Colonic mucosa (tissue), 4 donors: ENCODE measurements around the gene FAM72A. TPM values are rescaled to one million over a fixed set of nuclear protein-coding genes. Genes with fewer than 3 reads are reported as not detected.
"Not testable (repeated sequence)": the region's sequence is repeated elsewhere in the genome, so short reads cannot be mapped to it uniquely, and the experiment has no call there.

Source experiments
- DNase-seq: peaks from one replicate; pipeline ENCODE4 v3.0.0-alpha.2; 2020
- H3K27ac ChIP-seq: fragments of 200-600 bp; one replicate; pipeline ENCODE4 v1.8.0; 2021
- H3K27me3 ChIP-seq: fragments of 200-600 bp; one replicate; pipeline ENCODE4 v1.8.0; 2021
- H3K36me3 ChIP-seq: fragments of 200-600 bp; one replicate; pipeline ENCODE4 v1.8.0; 2021
- H3K4me1 ChIP-seq: fragments of 200-600 bp; one replicate; pipeline ENCODE4 v1.8.0; 2021; ENCODE audit warnings: mild to moderate bottlenecking
- H3K4me3 ChIP-seq: fragments of 200-600 bp; one replicate; pipeline ENCODE4 v1.8.0; 2021
- H3K9ac ChIP-seq, 2 donors: one replicate each; pipeline ENCODE4 v1.7.0; 2013; ENCODE audit warnings: control low read depth in 2 of 2, low read depth in 2 of 2, low read length in 2 of 2
- H3K9me3 ChIP-seq: fragments of 200-600 bp; one replicate; pipeline ENCODE4 v1.8.0; 2021
- intact Hi-C: fragments of 100-400 bp; cut with DNase I; formaldehyde crosslinking; loops from one replicate; pipeline ENCODE4 v1.14.1; 2022
- total RNA-seq, 2 donors: library from RNA; stranded (reverse); fragmentation: NEBNext Ultra II Directional in 1 of 2; extraction: Animal tissue kit (Norgen Biotek cat#: 25700) in 1 of 2; gene quantifications; one replicate each; pipeline ENCODE4 v1.2.1, GENCODE V29; 2021
- donor health status: healthy.
- donor health status: DM: no; HTN: no; CAD: no.
- donor health status: DM: no; HTN: no; CAD: no.

FAM72A gene
- total RNA-seq, 2 donors from 2014 or later = 1.7 to 6.0 TPM

DNA sequence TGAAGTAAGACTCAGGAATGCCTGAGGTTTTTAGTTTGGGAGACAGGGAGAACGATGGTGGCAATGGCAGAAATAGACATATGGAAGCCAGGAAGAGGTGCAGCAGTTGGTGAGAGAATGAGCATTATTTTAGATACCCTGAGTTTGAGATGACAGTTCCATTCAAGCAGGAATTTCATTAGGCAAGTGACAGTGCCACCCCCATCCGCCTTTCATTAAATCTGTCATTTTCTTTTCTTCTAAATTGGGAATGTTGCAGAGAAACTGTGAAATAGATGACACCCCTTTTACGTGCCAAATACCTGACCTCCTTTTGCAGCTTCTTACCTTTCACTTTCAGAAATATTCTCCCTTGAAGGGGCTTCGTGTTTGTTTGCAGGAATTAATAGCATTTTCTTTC lies 22.7 kb upstream of the FAM72A start:
- H3K4me3 ChIP-seq, intact Hi-C loops, H3K9me3 ChIP-seq, H3K9ac ChIP-seq, H3K36me3 ChIP-seq, H3K4me1 ChIP-seq, DNase-seq, H3K27me3 ChIP-seq, H3K27ac ChIP-seq: not testable (repeated sequence)

GRCh38 chr1:206224190-206224776 lies 21.6 kb upstream of the FAM72A start:
- H3K9me3 ChIP-seq, H3K4me1 ChIP-seq, H3K4me3 ChIP-seq, H3K9ac ChIP-seq, H3K27ac ChIP-seq, H3K27me3 ChIP-seq, intact Hi-C loops, H3K36me3 ChIP-seq, DNase-seq: not testable (repeated sequence)

GRCh38 chr1:206221585-206221984 lies 18.9 kb upstream of the FAM72A start:
- H3K27me3 ChIP-seq, H3K9me3 ChIP-seq, H3K4me3 ChIP-seq, H3K36me3 ChIP-seq, DNase-seq, intact Hi-C loops, H3K4me1 ChIP-seq, H3K9ac ChIP-seq, H3K27ac ChIP-seq: not testable (repeated sequence)

GRCh38 chr1:206220332-206221000 lies 17.8 kb upstream of the FAM72A start:
- H3K27ac ChIP-seq, H3K9ac ChIP-seq, H3K4me3 ChIP-seq, intact Hi-C loops, H3K27me3 ChIP-seq, H3K9me3 ChIP-seq, DNase-seq, H3K4me1 ChIP-seq, H3K36me3 ChIP-seq: not testable (repeated sequence)

- H3K27me3 ChIP-seq, H3K9ac ChIP-seq, H3K4me1 ChIP-seq, H3K9me3 ChIP-seq, DNase-seq, intact Hi-C loops, H3K36me3 ChIP-seq, H3K4me3 ChIP-seq, H3K27ac ChIP-seq: not testable (repeated sequence)
Observed at GRCh38 chr1:206219514-206220331, 17.1 kb upstream of the FAM72A start.

GRCh38 chr1:206218765-206219164 lies 16.1 kb upstream of the FAM72A start:
- H3K9me3 ChIP-seq, H3K27ac ChIP-seq, H3K4me3 ChIP-seq, H3K36me3 ChIP-seq, H3K9ac ChIP-seq, H3K27me3 ChIP-seq, H3K4me1 ChIP-seq, DNase-seq, intact Hi-C loops: not testable (repeated sequence)

GRCh38 chr1:206218285-206218684 lies 15.6 kb upstream of the FAM72A start:
- H3K36me3 ChIP-seq, H3K27ac ChIP-seq, H3K4me3 ChIP-seq, DNase-seq, intact Hi-C loops, H3K9me3 ChIP-seq, H3K27me3 ChIP-seq, H3K4me1 ChIP-seq, H3K9ac ChIP-seq: not testable (repeated sequence)

DNA sequence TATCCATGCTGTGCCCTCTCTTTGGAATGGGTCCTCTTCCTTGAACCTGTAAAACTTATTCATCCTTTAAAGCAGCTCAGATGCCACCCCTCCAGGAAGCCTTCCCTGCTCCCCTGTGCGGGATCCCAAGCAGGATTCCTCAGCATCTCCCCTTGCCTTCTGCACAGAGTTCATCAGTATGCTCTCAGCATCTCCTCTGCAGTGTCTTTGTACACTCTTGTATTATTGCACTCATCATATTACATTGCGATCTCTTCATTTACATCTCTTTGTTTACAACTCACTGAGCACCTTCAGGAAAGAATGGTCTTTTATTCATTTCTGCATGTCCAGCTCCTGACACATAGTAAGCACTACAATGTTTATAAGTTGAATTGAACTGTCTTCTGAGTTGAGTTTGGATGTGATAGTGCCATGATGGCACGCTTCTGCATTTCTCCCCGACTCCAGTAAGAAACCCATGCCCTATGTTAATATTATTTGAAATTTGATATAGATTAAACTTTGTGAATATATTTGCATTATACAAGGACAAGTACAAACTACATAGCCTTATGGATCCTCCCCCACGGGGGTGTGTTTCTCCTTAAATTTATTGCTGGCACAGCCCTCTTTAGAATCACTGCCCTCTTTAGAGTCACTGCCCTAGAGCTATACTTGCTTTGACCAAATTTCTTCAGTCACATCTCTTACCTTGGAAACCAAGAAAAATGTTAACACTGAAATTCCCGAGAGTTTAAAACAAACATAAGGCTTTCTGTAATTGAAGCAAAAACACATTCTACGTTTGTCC lies 13.2 kb upstream of the FAM72A start:
- H3K4me1 ChIP-seq, intact Hi-C loops, DNase-seq, H3K9me3 ChIP-seq, H3K4me3 ChIP-seq, H3K9ac ChIP-seq, H3K27ac ChIP-seq, H3K36me3 ChIP-seq, H3K27me3 ChIP-seq: not testable (repeated sequence)

- H3K9ac ChIP-seq, H3K27me3 ChIP-seq, H3K27ac ChIP-seq, H3K36me3 ChIP-seq, H3K4me3 ChIP-seq, intact Hi-C loops, H3K4me1 ChIP-seq, H3K9me3 ChIP-seq, DNase-seq: not testable (repeated sequence)
Observed at GRCh38 chr1:206210802-206211201, 8.2 kb upstream of the FAM72A start.

GRCh38 chr1:206205569-206205968 lies 2.9 kb upstream of the FAM72A start:
- intact Hi-C loops, DNase-seq, H3K36me3 ChIP-seq, H3K9ac ChIP-seq, H3K4me1 ChIP-seq, H3K27ac ChIP-seq, H3K9me3 ChIP-seq, H3K27me3 ChIP-seq, H3K4me3 ChIP-seq: not testable (repeated sequence)

- H3K9me3 ChIP-seq, H3K27me3 ChIP-seq, H3K4me1 ChIP-seq, H3K36me3 ChIP-seq, intact Hi-C loops, H3K27ac ChIP-seq: not testable (repeated sequence)
- DNase-seq = peak; percentile 21
- Histone ChIP-seq H3K4me3 (peak overlapping the region; percentile 40), H3K9ac (peak overlapping the region in 1 of 2 donors; percentile 35)
Observed at GRCh38 chr1:206204871-206205270, 2.2 kb upstream of the FAM72A start.

DNA sequence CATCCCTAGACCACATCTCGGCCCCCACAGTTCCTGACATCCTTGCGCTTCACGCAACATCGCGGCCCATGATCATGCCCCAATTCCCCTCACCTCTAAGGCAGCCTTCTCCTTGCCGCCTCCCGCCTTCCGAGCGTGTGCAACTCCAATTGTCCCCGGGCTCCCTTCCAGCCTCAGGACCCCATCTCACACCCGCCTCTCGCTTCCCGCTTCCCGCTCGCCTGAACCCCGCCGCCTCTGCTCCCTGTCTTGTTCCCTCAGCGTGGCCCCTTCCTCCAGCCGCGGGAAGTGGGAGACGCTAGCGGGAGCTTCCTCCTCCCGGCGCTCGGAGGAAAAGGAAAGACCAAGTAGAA lies 1.5 kb upstream of the FAM72A start:
- DNase-seq, H3K27me3 ChIP-seq, H3K36me3 ChIP-seq, H3K27ac ChIP-seq, intact Hi-C loops, H3K9me3 ChIP-seq, H3K4me1 ChIP-seq: not testable (repeated sequence)
- Histone ChIP-seq H3K9ac (peak overlapping the region in 1 of 2 donors; percentile 35), H3K4me3 (peak overlapping the region; percentile 25)
